HUES6 (cell line): ENCODE results near the gene AKT3.

ENCODE experiments used
- H3K27ac ChIP-seq: 2 replicates; pipeline ENCODE4 v1.7.0; 2013; ENCODE audit warnings: low read depth, mild to moderate bottlenecking, low read length, inconsistent platforms
- H3K27me3 ChIP-seq: 2 replicates; pipeline ENCODE4 v1.6.1; 2013; ENCODE audit warnings: low read length; ENCODE audit not compliant: control insufficient read depth, insufficient read depth
- H3K36me3 ChIP-seq: 2 replicates; pipeline ENCODE4 v1.6.1; 2013; ENCODE audit warnings: low read length; ENCODE audit not compliant: control insufficient read depth, insufficient read depth
- H3K4me1 ChIP-seq: 2 replicates; pipeline ENCODE4 v1.6.1; 2013; ENCODE audit warnings: low read length; ENCODE audit not compliant: control insufficient read depth, insufficient read depth
- H3K4me3 ChIP-seq: 2 replicates; pipeline ENCODE4 v1.5.1; 2013; ENCODE audit warnings: low read depth, low read length
- H3K9ac ChIP-seq: one replicate; pipeline ENCODE4 v1.6.1; 2013; ENCODE audit warnings: mild to moderate bottlenecking, low read length
- H3K9me3 ChIP-seq: 2 replicates; pipeline ENCODE4 v1.6.1; 2013; ENCODE audit warnings: low read depth, low read length; ENCODE audit not compliant: control insufficient read depth, insufficient read depth

The AKT3 gene

GRCh38 chr1:243732637-243733036 is 117.4 kb downstream of the AKT3 start:
- H3K9me3 ChIP-seq: peaks cover 10% of the 10 kb centered on the region
- H3K4me3 ChIP-seq: no peak overlapping the region
- H3K27me3 ChIP-seq: no peaks in the 10 kb centered on the region
- H3K36me3 ChIP-seq: no peaks in the 10 kb centered on the region
- no peak overlapping the region for H3K9ac ChIP-seq
- peaks cover 37% of the 10 kb centered on the region; the same call in 1 of the 2 replicates for H3K4me1 ChIP-seq
- peak overlapping the region; percentile 45; the same call in 1 of the 2 replicates for H3K27ac ChIP-seq

DNA sequence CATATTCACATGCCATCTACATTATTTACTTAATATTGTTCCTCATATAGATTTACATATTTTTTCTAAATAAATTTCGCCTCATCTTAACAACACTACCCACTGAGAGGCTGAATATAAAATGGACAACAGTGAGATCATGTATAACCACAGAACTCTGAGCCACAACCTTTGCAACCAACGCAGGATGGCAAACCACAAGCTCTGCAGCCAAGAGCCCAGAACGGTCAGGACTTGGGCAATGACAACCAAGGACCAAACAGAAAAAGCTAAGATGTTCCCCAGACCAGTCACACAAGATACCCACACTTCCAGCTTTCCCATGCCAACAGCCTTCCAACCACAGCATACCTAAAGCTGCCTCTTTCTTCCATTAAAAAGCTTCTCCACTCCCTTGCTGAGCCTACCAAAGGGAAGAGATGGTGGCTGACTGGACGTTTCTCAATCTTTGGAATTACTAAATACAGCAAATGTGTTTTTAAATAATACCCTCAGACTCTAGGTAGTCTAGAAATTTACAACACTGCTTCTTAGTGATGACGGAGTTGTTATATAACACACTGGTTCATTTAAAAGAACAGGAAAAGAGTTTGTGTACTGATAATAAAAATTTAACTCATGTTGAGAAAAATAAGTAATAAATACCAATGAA is 117.9 kb downstream of the AKT3 start:
- H3K9me3 ChIP-seq: peaks cover 10% of the 10 kb centered on the region
- no peak overlapping the region for H3K9ac ChIP-seq
- H3K27me3 ChIP-seq: no peaks in the 10 kb centered on the region
- peaks cover 34% of the 10 kb centered on the region; the same call in 1 of the 2 replicates for H3K4me1 ChIP-seq
- H3K4me3 ChIP-seq: no peak overlapping the region
- H3K27ac ChIP-seq: peak overlapping the region; percentile 45; the same call in 1 of the 2 replicates
- no peaks in the 10 kb centered on the region for H3K36me3 ChIP-seq

DNA sequence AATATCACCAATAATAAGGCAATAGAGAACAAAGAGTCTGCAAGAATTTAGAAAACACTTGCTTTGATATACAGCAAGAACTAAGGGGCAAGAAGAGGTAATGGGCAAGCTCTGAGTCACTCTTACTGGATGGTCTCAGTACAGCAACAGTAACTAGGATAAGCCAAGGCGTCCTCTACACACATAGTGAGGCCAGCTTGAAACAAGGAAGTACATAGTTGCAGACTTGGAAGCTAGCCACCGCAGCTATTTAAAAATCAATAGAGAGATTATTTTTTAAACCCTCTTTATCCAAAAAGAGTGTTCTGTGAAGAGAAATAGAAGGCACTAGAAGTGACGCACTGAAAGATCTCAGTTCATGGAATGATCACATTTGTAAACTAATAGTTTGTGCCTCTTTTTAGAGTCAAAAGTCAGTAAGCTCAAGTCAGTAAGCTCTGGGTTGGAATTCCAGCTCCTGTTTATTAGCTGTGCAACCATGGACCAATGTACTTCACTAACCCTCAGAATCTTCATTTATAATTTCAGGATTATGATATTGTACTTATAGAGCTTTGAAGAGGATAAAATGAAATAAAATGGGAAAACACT is 118.6 kb downstream of the AKT3 start:
- Histone ChIP-seq H3K9me3 (peaks cover 10% of the 10 kb centered on the region), H3K27me3 (no peaks in the 10 kb centered on the region), H3K4me1 (peaks cover 34% of the 10 kb centered on the region), H3K27ac (no peak overlapping the region), H3K4me3 (no peak overlapping the region), H3K9ac (no peak overlapping the region), H3K36me3 (no peaks in the 10 kb centered on the region)

GRCh38 chr1:243730487-243731150 is 119.4 kb downstream of the AKT3 start:
- Histone ChIP-seq H3K9me3 (peaks cover 10% of the 10 kb centered on the region), H3K4me3 (no peak overlapping the region), H3K27me3 (no peaks in the 10 kb centered on the region), H3K4me1 (peaks cover 34% of the 10 kb centered on the region), H3K9ac (no peak overlapping the region), H3K27ac (peak overlapping the region; percentile 7; the same call in 1 of the 2 replicates), H3K36me3 (no peaks in the 10 kb centered on the region)

DNA sequence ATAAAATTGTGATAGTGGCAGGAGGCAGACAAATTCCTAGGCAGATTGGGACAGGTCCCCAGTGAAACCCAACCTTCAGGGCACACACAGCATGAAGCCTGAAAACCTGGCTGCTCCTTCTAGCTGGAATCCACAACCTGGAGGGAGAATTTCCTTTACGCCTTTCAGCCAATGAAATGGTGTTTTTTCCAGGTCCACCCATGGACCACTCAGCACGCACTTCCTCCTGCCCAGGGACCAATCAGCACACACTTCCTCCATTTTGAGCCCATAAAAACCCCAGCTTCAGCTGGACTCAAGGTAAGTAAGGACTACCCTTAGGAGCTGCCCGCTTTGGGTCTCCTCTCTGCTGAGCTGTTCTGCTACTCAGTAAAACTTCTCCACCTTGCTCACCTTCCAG is 120.1 kb downstream of the AKT3 start:
- no peaks in the 10 kb centered on the region for H3K27me3 ChIP-seq
- peak overlapping the region; percentile 7 for H3K27ac ChIP-seq
- H3K36me3 ChIP-seq: no peaks in the 10 kb centered on the region
- H3K9me3 ChIP-seq: peaks cover 10% of the 10 kb centered on the region
- H3K4me3 ChIP-seq: no peak overlapping the region
- H3K9ac ChIP-seq: no peak overlapping the region
- H3K4me1 ChIP-seq: peaks cover 34% of the 10 kb centered on the region

DNA sequence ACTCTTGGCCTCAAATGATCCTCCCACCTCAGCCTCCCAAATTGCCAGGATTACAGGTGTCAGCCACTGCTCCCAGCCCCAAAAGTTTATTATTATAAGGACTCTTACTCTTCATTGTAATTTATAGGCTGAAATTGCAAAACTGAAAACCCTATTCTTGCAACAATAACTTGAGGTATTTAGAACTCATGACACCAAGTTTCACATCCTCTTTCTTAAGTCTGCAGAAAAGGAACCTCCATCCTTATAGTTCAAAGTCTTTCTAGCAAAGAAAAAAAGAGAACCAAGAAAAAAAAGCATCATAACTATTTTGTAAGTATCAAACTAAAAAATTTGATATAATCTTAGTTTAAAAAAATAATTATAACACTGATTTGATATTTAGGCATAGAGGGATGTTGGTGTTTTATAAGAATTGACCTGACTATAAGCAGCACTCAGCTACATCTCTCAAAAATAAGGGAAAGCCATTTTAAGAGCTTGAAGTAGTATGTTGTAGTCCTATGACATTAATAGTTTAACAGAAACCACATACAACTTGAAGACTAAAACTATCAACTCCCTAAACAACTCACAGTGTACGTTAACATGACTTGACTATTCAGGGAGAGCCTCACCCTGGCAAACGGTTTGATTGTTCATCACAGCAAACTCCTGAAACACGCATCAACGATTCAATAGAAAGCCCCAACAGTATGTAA is 122.4 kb downstream of the AKT3 start:
- H3K27ac ChIP-seq: no peak overlapping the region
- H3K4me1 ChIP-seq: peaks cover 30% of the 10 kb centered on the region
- no peak overlapping the region for H3K9ac ChIP-seq

GRCh38 chr1:243726806-243727502 is 123.1 kb downstream of the AKT3 start:
- Histone ChIP-seq H3K9ac (no peak overlapping the region), H3K36me3 (no peaks in the 10 kb centered on the region), H3K4me3 (no peak overlapping the region), H3K27me3 (no peaks in the 10 kb centered on the region), H3K4me1 (peaks cover 23% of the 10 kb centered on the region), H3K9me3 (peaks cover 10% of the 10 kb centered on the region), H3K27ac (0 out of 2 replicates have a peak overlapping the region, but pooled peaks have one; percentile 21)

More for the DNA sequence above, 122.4 kb downstream of the AKT3 start:
- Histone ChIP-seq H3K9me3 (peaks cover 10% of the 10 kb centered on the region), H3K4me3 (no peak overlapping the region), H3K36me3 (no peaks in the 10 kb centered on the region), H3K27me3 (no peaks in the 10 kb centered on the region)

- Histone ChIP-seq H3K4me1 (peaks cover 17% of the 10 kb centered on the region), H3K27ac (no peak overlapping the region), H3K9ac (no peak overlapping the region)
These were observed 124.2 kb downstream of the AKT3 start for GRCh38 chr1:243725846-243726245.

DNA sequence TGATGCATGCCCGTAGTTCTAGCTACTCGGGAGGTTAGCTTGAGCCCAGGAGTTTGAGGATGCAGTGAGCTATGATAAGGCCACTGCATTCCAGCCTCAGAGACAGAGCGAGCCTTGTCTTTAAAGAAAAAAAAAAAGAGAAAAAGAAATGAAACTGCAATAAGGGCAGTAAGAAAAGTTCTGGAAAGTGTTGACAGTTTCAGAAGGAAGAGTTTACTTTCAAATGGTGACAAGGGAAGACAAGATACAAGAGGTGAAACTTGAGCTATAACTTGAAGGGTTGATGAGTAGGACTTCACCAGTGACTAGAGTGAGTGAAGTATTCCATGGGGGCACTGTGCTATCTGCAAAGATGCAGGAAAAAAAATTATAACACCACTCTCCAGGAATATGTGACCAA is 125.0 kb downstream of the AKT3 start:
- H3K9ac ChIP-seq: no peak overlapping the region
- H3K4me3 ChIP-seq: no peak overlapping the region
- peaks cover 13% of the 10 kb centered on the region for H3K4me1 ChIP-seq
- H3K27ac ChIP-seq: no peak overlapping the region
- H3K27me3 ChIP-seq: no peaks in the 10 kb centered on the region
- H3K9me3 ChIP-seq: peaks cover 2% of the 10 kb centered on the region
- H3K36me3 ChIP-seq: no peaks in the 10 kb centered on the region

More at GRCh38 chr1:243725846-243726245, 124.2 kb downstream of the AKT3 start:
- peaks cover 10% of the 10 kb centered on the region for H3K9me3 ChIP-seq
- H3K36me3 ChIP-seq: no peaks in the 10 kb centered on the region
- no peak overlapping the region for H3K4me3 ChIP-seq
- no peaks in the 10 kb centered on the region for H3K27me3 ChIP-seq

DNA sequence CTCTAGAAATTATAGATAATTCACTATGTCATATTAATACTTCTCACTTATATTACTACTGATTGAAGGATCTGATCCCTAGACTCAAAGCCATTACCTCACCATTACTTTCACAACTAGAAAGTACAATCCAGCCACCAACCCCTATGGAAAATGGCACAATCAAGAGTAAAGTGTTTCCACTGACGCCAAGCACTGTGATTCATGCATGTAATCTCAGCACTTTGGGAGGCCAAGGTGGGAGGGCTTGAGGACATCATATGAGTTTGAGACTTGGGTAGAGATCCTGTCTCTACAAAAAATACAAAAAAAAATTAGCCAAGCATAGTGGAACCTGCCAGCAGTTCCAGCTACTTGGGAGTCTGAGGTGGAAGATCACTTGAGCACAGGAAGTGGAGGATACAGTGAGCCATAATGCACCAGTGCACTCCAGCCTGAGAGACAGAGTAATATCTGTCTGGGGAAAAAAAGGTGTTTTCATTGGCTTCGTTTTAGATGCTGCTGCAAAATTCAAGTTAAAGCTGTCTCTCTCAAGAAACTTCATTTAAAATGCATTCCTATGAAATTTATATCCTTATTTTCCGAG is 126.5 kb downstream of the AKT3 start:
- Histone ChIP-seq H3K36me3 (no peaks in the 10 kb centered on the region), H3K9ac (no peak overlapping the region), H3K9me3 (no peaks in the 10 kb centered on the region), H3K4me3 (no peak overlapping the region), H3K4me1 (peaks cover 8% of the 10 kb centered on the region), H3K27ac (no peak overlapping the region), H3K27me3 (no peaks in the 10 kb centered on the region)
